GM12864 (cell line): ENCODE measurements around the gene CTIF.

Experiments
- DNase-seq: peaks from one replicate; pipeline ENCODE4 v3.0.0-alpha.2; 2011; ENCODE audit warnings: low read depth
- H3K4me3 ChIP-seq: 2 replicates; pipeline ENCODE4 v1.5.1; 2011; ENCODE audit warnings: mild to moderate bottlenecking, low read depth, low read length, control low read depth
- TF ChIP-seq, protein P1 (sequence below): IDR thresholded peaks from 2 replicates; pipeline ENCODE4 v1.5.1; 2011; ENCODE audit warnings: low read depth, mild to moderate bottlenecking, moderate library complexity, low read length, control low read depth, inconsistent platforms; ENCODE audit errors: missing control alignments

The CTIF gene

DNA sequence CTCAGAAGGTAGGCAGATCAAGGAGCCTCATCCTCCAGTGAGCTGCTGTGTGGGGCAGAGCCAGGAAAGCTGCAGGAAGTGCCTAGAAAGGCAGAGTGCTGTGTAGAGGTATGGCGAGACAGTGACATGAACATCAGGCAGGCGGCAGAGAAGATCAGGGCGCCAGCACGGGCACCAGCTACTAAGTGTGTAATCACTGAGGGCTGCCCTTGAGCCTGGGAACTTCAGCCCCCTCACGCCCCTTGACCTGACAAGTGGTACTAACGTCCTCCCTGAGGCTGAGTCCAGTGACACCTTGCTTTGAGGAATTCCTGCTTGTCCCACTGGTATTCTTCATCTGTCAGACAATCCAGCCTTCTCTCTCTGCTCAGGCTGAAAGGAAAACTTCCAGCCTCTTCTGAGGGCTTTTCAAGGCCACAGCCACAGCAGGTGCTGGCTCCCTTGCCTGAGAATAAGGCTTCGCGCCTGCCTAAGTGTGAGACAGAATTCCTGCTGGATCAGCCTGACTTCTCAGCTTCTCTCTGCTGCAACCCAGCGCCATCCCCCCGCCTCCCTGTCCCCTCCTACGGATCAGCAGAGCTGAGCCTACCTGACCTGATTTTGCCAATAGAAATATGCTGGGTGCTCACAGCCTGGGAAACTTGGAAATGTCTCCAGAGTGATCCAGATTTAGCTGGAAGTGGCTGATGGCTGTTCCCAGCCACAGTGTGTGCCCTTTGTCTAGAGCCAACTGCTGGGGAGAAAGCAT, 263.9 kb downstream of the CTIF start:
- H3K4me3 ChIP-seq: no peak overlapping the region
- TF ChIP-seq, protein P1, sequence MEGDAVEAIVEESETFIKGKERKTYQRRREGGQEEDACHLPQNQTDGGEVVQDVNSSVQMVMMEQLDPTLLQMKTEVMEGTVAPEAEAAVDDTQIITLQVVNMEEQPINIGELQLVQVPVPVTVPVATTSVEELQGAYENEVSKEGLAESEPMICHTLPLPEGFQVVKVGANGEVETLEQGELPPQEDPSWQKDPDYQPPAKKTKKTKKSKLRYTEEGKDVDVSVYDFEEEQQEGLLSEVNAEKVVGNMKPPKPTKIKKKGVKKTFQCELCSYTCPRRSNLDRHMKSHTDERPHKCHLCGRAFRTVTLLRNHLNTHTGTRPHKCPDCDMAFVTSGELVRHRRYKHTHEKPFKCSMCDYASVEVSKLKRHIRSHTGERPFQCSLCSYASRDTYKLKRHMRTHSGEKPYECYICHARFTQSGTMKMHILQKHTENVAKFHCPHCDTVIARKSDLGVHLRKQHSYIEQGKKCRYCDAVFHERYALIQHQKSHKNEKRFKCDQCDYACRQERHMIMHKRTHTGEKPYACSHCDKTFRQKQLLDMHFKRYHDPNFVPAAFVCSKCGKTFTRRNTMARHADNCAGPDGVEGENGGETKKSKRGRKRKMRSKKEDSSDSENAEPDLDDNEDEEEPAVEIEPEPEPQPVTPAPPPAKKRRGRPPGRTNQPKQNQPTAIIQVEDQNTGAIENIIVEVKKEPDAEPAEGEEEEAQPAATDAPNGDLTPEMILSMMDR: no peak
- DNase-seq: no peak

DNA sequence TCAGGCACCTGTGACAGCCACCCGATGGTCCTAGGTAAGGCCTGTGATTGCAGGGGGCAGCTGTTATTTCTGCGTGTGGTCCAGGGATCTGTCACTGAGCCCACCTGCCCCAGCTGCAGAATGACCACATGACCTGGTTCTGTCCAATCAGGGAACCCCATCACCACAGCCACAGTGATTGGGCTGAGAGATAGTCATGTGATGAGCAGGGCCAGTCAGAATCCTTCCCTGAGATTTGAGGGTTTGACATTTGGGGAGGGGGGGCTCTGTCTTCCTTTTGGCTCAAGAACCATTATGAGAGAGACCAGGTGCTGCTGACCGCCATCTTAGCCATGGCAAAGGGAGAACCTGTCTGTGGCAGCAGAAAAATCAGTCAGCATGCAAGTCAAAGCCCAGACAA, 264.7 kb downstream of the CTIF start:
- H3K4me3 ChIP-seq: no peak overlapping the region
- DNase-seq: no peak
- TF ChIP-seq, protein P1: no peak

DNA sequence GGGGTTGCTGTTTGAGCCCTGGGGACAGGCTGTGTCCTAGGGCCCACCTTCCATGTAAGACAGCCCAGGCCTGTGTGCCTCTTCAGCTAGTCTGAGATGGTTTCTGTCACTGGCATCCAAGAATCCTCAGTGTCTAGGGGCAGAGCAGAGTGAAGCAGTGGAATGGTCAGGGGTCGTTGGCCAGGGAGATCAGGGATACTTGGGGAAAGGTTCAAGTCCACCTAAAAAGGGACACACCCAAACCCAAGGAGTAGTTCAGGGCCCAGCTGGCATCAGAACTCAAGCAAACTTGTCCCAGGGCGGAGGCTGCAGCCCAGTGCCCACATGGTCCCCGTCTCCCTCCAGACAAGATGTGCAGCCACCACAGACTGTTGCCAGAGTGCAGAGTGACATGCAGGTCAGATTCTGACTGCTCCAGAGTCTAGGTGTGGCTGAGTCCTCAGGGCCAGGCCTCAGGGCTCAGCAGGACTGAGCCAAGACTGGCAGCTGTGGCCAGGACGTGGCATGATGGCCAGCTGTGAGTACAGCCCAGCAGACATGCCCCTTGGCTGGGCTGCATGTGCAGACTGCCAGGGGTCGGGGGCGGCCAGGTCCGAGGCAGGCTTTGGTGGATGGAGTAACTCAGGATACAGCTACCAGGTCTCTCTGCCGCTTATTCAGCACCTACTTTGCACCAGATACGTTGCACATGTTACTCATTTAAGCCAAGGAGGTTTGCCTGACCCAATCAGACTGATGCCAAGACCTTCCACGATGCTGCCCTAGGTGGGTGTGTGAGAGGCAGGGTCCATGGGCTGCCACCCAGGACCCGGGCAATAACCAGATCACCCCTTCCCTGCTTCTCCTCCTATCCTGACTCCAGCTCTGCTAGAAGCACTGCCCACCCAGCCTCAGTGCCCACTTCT, 265.4 kb downstream of the CTIF start:
- no peak overlapping the region for H3K4me3 ChIP-seq
- no peak for DNase-seq
- TF ChIP-seq, protein P1: no peak

DNA sequence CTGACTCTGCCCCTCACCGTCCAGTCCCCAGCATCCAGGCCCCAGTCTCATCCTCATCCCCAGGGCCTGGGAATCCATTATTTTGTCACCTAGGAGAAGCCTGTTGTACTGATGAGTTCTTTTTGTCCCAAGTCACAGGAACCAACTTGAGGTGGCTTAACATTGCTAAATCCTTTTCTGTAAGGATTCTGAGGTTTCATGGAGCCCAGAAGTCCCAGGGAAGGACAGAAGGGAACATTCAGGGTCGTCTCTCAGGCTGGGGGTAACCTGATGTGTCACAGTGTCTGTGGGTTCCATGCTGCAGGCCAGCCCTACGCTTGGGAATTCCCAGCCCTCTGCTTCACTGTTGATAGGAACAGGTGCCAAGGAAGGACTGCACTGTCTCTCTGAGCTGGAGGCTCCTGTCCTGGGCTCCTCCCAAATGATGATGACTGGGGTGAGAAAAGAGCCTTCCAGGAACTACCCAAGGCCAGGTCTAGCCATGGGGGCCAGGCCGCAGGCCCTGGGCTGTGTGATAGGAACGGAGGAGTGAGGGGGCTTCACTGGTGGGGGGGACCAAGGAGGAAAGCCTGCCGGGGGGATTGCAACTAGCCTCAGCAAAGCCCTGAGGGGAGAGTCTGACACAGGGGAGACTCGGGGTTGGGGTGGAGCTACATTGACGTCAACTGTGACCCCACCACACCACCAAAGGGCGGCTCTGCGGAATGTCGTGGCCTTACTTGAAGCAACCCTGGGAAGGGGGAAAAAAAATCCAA, 266.2 kb downstream of the CTIF start:
- no peak for DNase-seq
- TF ChIP-seq, protein P1: no peak
- no peak overlapping the region for H3K4me3 ChIP-seq

DNA sequence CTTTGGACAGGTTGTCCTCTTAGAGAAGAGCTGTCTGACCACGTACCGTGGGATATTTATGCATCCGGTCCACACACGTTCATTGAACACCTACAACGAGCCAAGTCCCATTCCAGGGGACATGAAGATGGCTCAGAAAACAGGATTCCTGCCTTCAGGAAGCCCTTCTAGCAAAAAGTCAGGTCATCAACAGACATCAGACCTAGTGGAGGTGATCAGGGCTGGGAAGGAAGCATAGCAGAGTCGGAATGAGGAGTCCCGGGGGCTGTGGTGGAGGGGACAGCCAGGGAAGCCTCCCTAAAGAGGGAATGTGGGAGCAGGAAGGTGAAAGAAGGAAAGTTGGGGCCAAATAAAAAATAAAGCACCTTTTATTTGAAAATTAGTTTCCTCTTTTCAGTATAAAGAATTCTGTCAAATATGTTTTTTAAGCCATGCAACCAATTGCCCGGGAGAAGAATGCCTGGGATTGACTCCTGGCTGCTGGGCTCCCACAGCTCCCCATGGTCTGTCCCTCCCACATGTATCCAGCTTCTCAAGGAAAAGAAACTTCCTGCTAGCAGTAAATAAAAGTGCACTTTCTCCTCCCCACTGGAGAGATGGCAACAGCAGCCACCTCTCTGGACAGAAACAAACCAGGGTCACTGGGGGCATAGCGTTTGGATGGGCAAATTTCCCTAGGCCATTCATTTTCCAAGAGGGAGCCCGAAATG, 267.1 kb downstream of the CTIF start:
- TF ChIP-seq, protein P1: no peak
- no peak overlapping the region for H3K4me3 ChIP-seq
- DNase-seq: no peak

DNA sequence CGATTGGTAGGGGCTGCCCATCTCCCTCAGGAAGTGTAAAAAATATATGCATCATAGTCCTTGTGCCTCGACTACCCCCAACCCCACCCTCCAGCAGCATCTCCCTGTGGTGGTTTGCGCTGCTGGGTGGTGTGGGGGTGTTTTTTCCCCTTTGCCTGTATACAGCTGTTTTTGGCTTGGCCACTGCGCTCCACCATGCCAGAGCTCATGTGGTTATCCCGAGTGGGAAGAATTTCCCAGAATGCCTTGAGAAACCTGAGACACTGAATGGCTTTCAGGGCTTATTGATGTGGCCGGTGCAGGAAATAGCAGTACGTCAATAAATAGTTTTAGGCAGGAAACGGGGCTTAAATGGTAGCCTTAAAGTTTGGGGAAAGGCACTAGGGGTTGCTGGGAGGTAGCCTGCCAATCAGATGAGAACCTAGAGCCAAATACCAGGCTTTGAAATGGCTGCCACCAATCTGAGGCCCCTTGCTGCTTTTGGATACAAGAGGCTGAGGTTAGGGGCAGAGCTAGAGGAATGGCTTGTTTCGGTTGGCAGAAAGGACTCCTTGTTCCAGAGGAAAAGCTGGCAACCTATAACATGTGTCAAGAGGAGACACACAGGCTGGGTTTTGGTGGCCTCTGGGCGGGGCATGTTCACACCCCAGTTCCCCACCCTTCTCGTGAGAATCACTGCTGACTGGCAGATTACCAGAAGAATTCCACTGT, 267.9 kb downstream of the CTIF start:
- DNase-seq: no peak
- TF ChIP-seq, protein P1: no peak
- H3K4me3 ChIP-seq: no peak overlapping the region
